DOHH2 (cell line): ENCODE data around the gene ELAPOR1.

ENCODE experiments used
- CTCF ChIP-seq: fragments of 200-600 bp; sonication (generic); IDR thresholded peaks from one replicate; pipeline ENCODE4 v1.5.1; 2014; ENCODE audit warnings: antibody characterized with exemption, mild to moderate bottlenecking, low read depth, low read length; ENCODE audit not compliant: poor library complexity, severe bottlenecking
- EZH2phosphoT487 ChIP-seq: fragments of 200-600 bp; sonication (generic); IDR thresholded peaks from 2 replicates; pipeline ENCODE4 v1.6.1; 2017; ENCODE audit warnings: borderline replicate concordance, mild to moderate bottlenecking, antibody characterized with exemption, low read length, moderate library complexity, mixed read lengths

DNA sequence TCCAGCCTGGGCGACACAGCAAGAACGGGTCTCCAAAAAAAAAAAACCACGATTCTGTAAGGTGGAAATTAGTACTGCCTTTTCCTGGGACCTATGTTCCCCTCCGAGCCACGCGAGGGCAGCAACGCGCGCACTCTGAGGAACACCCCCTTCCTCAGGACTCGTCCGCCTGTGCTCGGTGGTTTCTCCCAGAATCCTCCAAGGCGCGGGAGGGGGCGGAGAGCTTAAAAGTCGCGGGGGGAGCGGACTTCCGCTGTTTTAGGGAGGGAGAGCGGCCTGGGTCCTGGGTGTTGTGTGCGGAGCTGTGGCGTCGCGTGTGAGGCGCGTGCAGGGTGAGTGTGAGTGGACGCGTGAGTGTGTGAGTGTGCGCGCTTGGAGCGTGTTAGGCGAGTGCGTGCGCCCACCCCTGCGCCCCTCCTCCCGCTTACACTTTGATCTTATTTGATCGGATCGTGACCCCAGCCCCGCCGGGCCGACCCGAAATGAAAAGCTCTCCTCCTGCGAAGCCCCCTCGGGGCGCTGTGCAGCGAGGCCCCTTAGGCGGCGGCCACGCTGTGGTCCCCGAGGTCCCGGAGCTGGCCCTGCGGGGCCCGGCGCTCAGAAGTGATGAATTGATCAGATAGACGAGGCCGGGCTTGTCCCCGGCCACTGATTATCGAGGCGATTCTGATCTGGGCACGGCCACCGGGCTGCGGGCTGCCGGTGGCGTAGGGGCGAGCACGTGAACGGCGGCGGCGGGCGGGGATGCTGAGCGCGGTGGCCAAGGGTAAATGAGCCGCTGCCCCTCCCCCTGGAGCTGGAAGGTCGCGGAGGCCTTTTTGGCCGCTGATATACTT is 13.8 kb upstream of the ELAPOR1 start:
- TF ChIP-seq CTCF: peak; percentile 88
- no peak for TF ChIP-seq EZH2phosphoT487
